Measurements from ENCODE around the gene MGME1. TPM values are rescaled to one million over a fixed set of nuclear protein-coding genes. Genes with fewer than 3 reads are reported as not detected.
"Not testable (repeated sequence)": the region's sequence is repeated elsewhere in the genome, so short reads cannot be mapped to it uniquely, and the experiment has no call there.

Gene MGME1
- total RNA-seq, 1 donor from 2014 or later: 20.3 TPM

DNA sequence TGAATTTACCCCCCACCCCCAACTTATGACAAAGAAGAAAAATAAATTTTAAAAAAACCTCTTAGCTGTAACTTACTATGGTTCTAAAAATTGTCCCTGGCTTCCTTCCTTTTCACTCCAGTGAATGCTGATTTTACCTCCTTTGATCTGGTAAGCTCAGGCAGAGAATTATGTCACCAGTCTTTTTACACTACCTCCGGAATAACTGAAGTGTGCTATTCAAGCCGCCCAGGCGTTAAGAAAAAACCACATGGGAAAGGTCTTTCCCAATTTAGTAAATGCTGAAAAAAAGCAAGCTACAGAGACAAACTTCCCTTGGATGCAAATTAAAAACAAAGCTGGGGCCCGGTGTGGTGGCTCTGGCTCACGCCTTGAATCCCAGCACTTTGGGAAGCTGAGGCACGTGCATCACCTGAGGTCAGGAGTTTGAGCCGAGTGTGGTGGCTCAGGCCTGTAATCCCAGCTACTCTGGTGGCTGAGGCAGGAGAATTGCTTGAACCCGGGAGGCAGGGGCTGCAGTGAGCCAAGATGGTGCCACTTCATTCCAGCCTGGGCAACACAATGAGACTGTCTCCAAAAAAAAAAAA, 12.6 kb upstream of the MGME1 start:
- Mint-ChIP-seq H3K27ac (no peak overlapping the region), H3K36me3 (ENCODE audit: insufficient read depth) (peaks cover 30% of the 10 kb centered on the region), H3K4me3 (ENCODE audit: low read depth) (no peak overlapping the region), H3K4me1 (ENCODE audit: low read depth) (peaks cover 52% of the 10 kb centered on the region), H3K27me3 (no peaks in the 10 kb centered on the region), H3K9me3 (ENCODE audit: low read depth) (no peaks in the 10 kb centered on the region)
- TF ChIP-seq, protein P1, sequence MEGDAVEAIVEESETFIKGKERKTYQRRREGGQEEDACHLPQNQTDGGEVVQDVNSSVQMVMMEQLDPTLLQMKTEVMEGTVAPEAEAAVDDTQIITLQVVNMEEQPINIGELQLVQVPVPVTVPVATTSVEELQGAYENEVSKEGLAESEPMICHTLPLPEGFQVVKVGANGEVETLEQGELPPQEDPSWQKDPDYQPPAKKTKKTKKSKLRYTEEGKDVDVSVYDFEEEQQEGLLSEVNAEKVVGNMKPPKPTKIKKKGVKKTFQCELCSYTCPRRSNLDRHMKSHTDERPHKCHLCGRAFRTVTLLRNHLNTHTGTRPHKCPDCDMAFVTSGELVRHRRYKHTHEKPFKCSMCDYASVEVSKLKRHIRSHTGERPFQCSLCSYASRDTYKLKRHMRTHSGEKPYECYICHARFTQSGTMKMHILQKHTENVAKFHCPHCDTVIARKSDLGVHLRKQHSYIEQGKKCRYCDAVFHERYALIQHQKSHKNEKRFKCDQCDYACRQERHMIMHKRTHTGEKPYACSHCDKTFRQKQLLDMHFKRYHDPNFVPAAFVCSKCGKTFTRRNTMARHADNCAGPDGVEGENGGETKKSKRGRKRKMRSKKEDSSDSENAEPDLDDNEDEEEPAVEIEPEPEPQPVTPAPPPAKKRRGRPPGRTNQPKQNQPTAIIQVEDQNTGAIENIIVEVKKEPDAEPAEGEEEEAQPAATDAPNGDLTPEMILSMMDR (IDR thresholded peaks at IDR 0.05; ENCODE audit: unreplicated experiment): no peak
- no peak for DNase-seq (ENCODE audit: low spot score, unreplicated experiment)

GRCh38 chr20:17957505-17958363, 11.1 kb upstream of the MGME1 start:
- Mint-ChIP-seq H3K27ac (no peak overlapping the region), H3K4me1 (ENCODE audit: low read depth) (peaks cover 66% of the 10 kb centered on the region), H3K27me3 (no peaks in the 10 kb centered on the region), H3K4me3 (ENCODE audit: low read depth) (no peak overlapping the region), H3K9me3 (ENCODE audit: low read depth) (no peaks in the 10 kb centered on the region), H3K36me3 (ENCODE audit: insufficient read depth) (peaks cover 26% of the 10 kb centered on the region)
- no peak for DNase-seq (ENCODE audit: low spot score, unreplicated experiment)
- TF ChIP-seq, protein P1 (IDR thresholded peaks at IDR 0.05; ENCODE audit: unreplicated experiment): no peak

DNA sequence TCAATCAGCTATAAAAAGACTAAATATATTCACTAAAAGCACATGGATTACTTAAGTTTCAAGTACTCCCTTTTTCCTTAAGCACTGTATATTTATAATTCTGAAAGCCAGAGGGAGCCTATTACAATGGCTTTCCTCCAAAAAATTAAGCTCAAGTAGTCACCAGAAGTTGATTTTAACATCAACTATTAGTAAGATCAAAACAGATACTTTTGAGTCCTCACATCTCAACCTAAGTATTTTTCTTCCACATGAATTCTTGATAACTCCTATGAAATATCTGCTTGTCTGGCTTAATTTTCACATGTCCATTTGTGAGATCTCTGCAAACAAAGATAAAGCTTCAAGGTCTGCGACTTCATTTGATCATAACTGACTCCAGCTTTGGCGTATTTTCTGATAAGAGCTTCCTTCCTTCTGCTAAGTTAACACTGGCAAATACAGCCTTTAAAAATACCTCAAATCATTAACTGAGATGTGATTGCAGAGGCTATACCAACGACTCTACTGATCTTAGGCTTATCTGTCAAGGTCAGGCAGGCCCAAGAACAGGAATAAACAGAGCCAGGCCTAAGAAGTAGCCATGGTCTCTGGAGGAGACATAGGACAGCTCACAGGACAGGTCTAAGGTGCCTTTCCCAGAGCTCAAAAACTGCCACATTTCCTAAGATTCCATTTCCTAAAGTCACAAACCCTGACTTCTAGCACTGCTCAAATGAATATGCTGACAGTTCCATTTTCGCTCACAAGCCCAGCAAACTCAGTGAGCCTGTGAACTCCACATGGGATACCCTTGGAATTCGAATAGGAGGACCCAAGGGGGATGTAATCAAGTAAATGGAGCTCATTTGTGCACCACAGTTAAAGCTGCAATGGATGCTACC, 10.2 kb upstream of the MGME1 start:
- peaks cover 68% of the 10 kb centered on the region for H3K4me1 Mint-ChIP-seq (ENCODE audit: low read depth)
- H3K4me3 Mint-ChIP-seq (ENCODE audit: low read depth): no peak overlapping the region
- H3K27me3 Mint-ChIP-seq: no peaks in the 10 kb centered on the region
- H3K9me3 Mint-ChIP-seq (ENCODE audit: low read depth): no peaks in the 10 kb centered on the region
- peaks cover 21% of the 10 kb centered on the region for H3K36me3 Mint-ChIP-seq (ENCODE audit: insufficient read depth)
- H3K27ac Mint-ChIP-seq: peak overlapping the region; percentile 93
- TF ChIP-seq, protein P1 (IDR thresholded peaks at IDR 0.05; ENCODE audit: unreplicated experiment): no peak
- DNase-seq (ENCODE audit: low spot score, unreplicated experiment): no peak

GRCh38 chr20:17959257-17959627, 9.6 kb upstream of the MGME1 start:
- no peak overlapping the region for H3K4me3 Mint-ChIP-seq (ENCODE audit: low read depth)
- TF ChIP-seq, protein P1 (IDR thresholded peaks at IDR 0.05; ENCODE audit: unreplicated experiment): no peak
- peaks cover 69% of the 10 kb centered on the region for H3K4me1 Mint-ChIP-seq (ENCODE audit: low read depth)
- peaks cover 14% of the 10 kb centered on the region for H3K36me3 Mint-ChIP-seq (ENCODE audit: insufficient read depth)
- peak overlapping the region; percentile 53 for H3K27ac Mint-ChIP-seq
- H3K27me3 Mint-ChIP-seq: no peaks in the 10 kb centered on the region
- no peaks in the 10 kb centered on the region for H3K9me3 Mint-ChIP-seq (ENCODE audit: low read depth)
- DNase-seq (ENCODE audit: low spot score, unreplicated experiment): no peak

DNA sequence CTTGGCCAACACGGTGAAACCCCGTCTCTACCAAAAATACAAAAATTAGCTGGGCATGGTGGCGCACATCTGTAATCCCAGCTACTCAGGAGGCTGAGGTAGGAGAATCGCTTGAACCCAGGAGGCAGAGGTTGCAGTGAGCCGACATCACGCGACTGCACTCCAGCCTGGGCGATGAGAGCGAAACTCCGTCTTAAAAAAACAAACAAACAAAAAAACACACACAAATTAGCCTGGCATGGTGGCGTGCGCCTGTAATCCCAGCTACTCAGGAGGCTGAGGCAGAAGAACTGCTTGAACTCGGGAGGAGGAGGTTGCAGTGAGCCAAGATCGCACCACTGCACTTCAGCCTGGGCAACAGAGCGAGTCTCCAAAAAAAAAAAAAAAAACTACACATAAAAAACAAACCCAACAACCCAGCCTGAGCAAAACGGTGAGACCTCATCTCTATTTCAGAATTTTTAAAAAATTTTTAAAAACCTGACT, 8.4 kb upstream of the MGME1 start:
- H3K27ac Mint-ChIP-seq: peak overlapping the region; percentile 76
- DNase-seq (ENCODE audit: low spot score, unreplicated experiment); H3K27me3 Mint-ChIP-seq; H3K36me3 Mint-ChIP-seq (ENCODE audit: insufficient read depth); H3K9me3 Mint-ChIP-seq (ENCODE audit: low read depth); H3K4me3 Mint-ChIP-seq (ENCODE audit: low read depth): not testable (repeated sequence)
- peaks cover 68% of the 10 kb centered on the region for H3K4me1 Mint-ChIP-seq (ENCODE audit: low read depth)

Measured in progenitor cell of endocrine pancreas (in vitro differentiated cells).